Gastroesophageal sphincter (tissue), 3 donors: ENCODE results near the gene ZNF778.

Source experiments
- CTCF ChIP-seq, 4 experiments: fragments of 200-600 bp in 2 of 4; fragments of 450-650 bp in 2 of 4; sonication (generic) in 1 of 4; IDR thresholded peaks; one replicate each; pipeline ENCODE4 v1.5.1; 2017 to 2019; ENCODE audit warnings: antibody characterized with exemption in 4 of 4, mild to moderate bottlenecking in 2 of 4, moderate library complexity in 2 of 4
- EP300 ChIP-seq: sonication (generic); formaldehyde crosslinking; IDR thresholded peaks from one replicate; pipeline ENCODE4 v1.6.1; 2017; ENCODE audit warnings: antibody characterized with exemption, mild to moderate bottlenecking
- POLR2A ChIP-seq, 2 donors: fragments of 450-650 bp; IDR thresholded peaks; one replicate each; pipeline ENCODE4 v1.6.1; 2017; ENCODE audit warnings: antibody characterized with exemption in 2 of 2, mild to moderate bottlenecking in 2 of 2, moderate library complexity in 1 of 2
- POLR2AphosphoS5 ChIP-seq: sonication (generic); formaldehyde crosslinking; IDR thresholded peaks from one replicate; pipeline ENCODE4 v1.6.1; 2017; ENCODE audit warnings: antibody characterized with exemption

- TF ChIP-seq CTCF (IDR thresholded peaks at IDR 0.05) (no peak), POLR2A (IDR thresholded peaks at IDR 0.05) (no peak), EP300 (no peak), POLR2AphosphoS5 (no peak)
Observed at GRCh38 chr16:89248196-89248982, 30.9 kb downstream of the ZNF778 start.
